ENCODE measurements around the gene CIB4. TPM values are rescaled to one million over a fixed set of nuclear protein-coding genes. Genes with fewer than 3 reads are reported as not detected.

CIB4 gene
- total and polyA plus RNA-seq, 9 of the 15 experiments (the other 6 are each of a cell fraction or from before 2014, with no cell fraction given), result not detected

GRCh38 chr2:26561376-26561775 lies 79.8 kb downstream of the CIB4 start:
- peaks cover 0 to 16% of the 10 kb centered on the region in 2 experiments; a peak in 2 of 5 replicates for H3K4me1 ChIP-seq (replicated peaks in 1 of 2; ENCODE audit: control insufficient read depth in 2 of 2, insufficient read depth in 2 of 2, low read length in 2 of 2)
- peaks cover 62 to 86% of the 10 kb centered on the region in 2 experiments for H3K27me3 ChIP-seq (ENCODE audit: control insufficient read depth in 2 of 2, insufficient read depth in 2 of 2, low read length in 2 of 2)
- ATAC-seq (no peak), FAIRE-seq (no peak), DNase-seq (ENCODE audit: extremely low read depth in 1 of 4, low spot score in 3 of 4) (no peak)
- no peak overlapping the region for H2AFZ ChIP-seq (ENCODE audit: low read depth, low read length)
- no peak overlapping the region for H3K9ac ChIP-seq (ENCODE audit: insufficient read depth in 1 of 2, low read depth in 2 of 2, low read length in 2 of 2)
- CTCF ChIA-PET (ENCODE audit: low intra/inter-chr PET ratio), result no interaction called here
- intact Hi-C loops (cut with micrococcal nuclease) (no loop called here), in situ Hi-C loops (cut with MboI) (no loop called here)
- no peak overlapping the region for H3K4me3 ChIP-seq
- H4K20me1 ChIP-seq (replicated peaks; ENCODE audit: control insufficient read depth, insufficient read depth, low read length), result no peaks in the 10 kb centered on the region
- no peak overlapping the region for H3K4me2 ChIP-seq (ENCODE audit: insufficient read depth, low read length)
- 14% methylated on average over 8 of the region's 8 CpGs for WGBS (ENCODE audit: insufficient coverage, low coverage, missing lambda C conversion rate)
- no peaks in the 10 kb centered on the region for H3K79me2 ChIP-seq (ENCODE audit: control insufficient read depth, insufficient read depth, low read length)
- H3K27ac ChIP-seq (ENCODE audit: extremely low read depth, low read depth, low read length), result no peak overlapping the region
- no peak for TF ChIP-seq E2F6 (IDR thresholded peaks at IDR 0.05; ENCODE audit: borderline replicate concordance in 1 of 2, extremely low read depth in 1 of 2, insufficient read depth in 1 of 2, insufficient read length in 1 of 2, low read depth in 1 of 2, low read length in 1 of 2, poor library complexity in 1 of 2, severe bottlenecking in 1 of 2)
- no peak for TF ChIP-seq COPS2 (conservative IDR thresholded peaks at IDR 0.05)
- no peak for TF ChIP-seq FOXK2 (conservative IDR thresholded peaks at IDR 0.05 in 1 of 2, IDR thresholded peaks at IDR 0.05 in 1 of 2; ENCODE audit: low read depth in 2 of 2)
- TF ChIP-seq PPARD (CRISPR knock-in tag; IDR thresholded peaks at IDR 0.05), result no peak
- no peak for TF ChIP-seq ZBTB9 (CRISPR knock-in tag; IDR thresholded peaks at IDR 0.05)
- no peak for TF ChIP-seq ZFP91 (CRISPR knock-in tag; IDR thresholded peaks at IDR 0.05)
- no peak for TF ChIP-seq ETS2 (tag; IDR thresholded peaks at IDR 0.05; ENCODE audit: borderline replicate concordance, poor library complexity, severe bottlenecking)
- no peak for TF ChIP-seq RBM22 (IDR thresholded peaks at IDR 0.05; ENCODE audit: low read depth, low read length, poor library complexity, severe bottlenecking)
- no peak for TF ChIP-seq GTF2F1 (IDR thresholded peaks at IDR 0.05; ENCODE audit: low read depth, low read length)
- no peak for TF ChIP-seq E2F4 (CRISPR knock-in tag; IDR thresholded peaks at IDR 0.05; ENCODE audit: low read depth)
- TF ChIP-seq VEZF1 (CRISPR knock-in tag; IDR thresholded peaks at IDR 0.05), result no peak
- no peak for TF ChIP-seq ATF7 (IDR thresholded peaks at IDR 0.05)
- no peak for TF ChIP-seq CBX8 (IDR thresholded peaks at IDR 0.05; ENCODE audit: borderline replicate concordance, extremely low read depth, low read depth, low read length, poor library complexity, severe bottlenecking)
- BruUV-seq (replicated peaks), result no TSS peak
- no peaks in the 10 kb centered on the region for H3K9me1 ChIP-seq (ENCODE audit: control insufficient read depth, insufficient read depth, low read length)
- no peaks in the 10 kb centered on the region for H3K36me3 ChIP-seq (ENCODE audit: control insufficient read depth, insufficient read depth, low read length)
- POLR2A ChIA-PET, result interaction anchor here (0.6 to 0.7 kb wide), 2 partner anchors 47 to 86 kb away, joined by 3 read pairs; no protein-coding TSS in a partner anchor
- H3K9me3 ChIP-seq (replicated peaks; ENCODE audit: control insufficient read depth, insufficient read depth, low read depth, low read length), result no peaks in the 10 kb centered on the region
